ENCODE data around the gene LIME1. TPM values are rescaled to one million over a fixed set of nuclear protein-coding genes. Genes with fewer than 3 reads are reported as not detected.

LIME1 gene
- total RNA-seq, 3 donors from 2014 or later = 7.1 to 10.4 (median 9.3) TPM

DNA sequence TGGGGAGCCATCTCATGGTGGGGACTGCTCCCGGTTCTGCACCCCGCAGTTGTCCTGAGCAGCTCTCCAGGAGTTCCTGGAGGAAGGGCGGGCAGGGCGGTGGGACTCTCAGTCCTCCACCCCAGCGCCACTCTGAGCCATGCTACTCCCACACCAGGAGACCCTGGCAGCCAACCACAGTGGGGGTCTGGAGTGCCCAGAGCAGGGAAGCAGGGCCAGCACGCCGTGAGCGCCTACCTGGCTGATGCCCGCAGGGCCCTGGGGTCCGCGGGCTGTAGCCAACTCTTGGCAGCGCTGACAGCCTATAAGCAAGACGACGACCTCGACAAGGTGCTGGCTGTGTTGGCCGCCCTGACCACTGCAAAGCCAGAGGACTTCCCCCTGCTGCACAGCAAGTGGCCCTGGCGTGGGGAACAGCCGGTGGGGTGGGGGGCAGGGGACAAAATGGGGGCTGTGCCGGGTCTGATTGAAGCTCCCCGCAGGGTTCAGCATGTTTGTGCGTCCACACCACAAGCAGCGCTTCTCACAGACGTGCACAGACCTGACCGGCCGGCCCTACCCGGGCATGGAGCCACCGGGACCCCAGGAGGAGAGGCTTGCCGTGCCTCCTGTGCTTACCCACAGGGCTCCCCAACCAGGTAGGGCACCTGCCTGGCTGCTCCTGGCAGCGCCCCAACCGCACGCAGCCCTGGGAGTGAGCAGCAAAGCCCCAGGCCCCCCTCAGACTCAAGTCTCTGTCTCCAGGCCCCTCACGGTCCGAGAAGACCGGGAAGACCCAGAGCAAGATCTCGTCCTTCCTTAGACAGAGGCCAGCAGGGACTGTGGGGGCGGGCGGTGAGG lies 41.7 kb upstream of the LIME1 start:
- Mint-ChIP-seq H3K4me1 (ENCODE audit: low read depth) (peaks cover 20% of the 10 kb centered on the region), H3K27me3 (ENCODE audit: low read depth) (no peaks in the 10 kb centered on the region), H3K4me3 (no peak overlapping the region), H3K9me3 (no peaks in the 10 kb centered on the region), H3K36me3 (ENCODE audit: insufficient read depth) (peaks cover 2% of the 10 kb centered on the region)
- DNase-seq = no peak
- no peak for ATAC-seq

GRCh38 chr20:63695424-63696305 lies 40.8 kb upstream of the LIME1 start:
- Mint-ChIP-seq H3K4me1 (ENCODE audit: low read depth) (peaks cover 20% of the 10 kb centered on the region), H3K9me3 (no peaks in the 10 kb centered on the region), H3K36me3 (ENCODE audit: insufficient read depth) (peaks cover 2% of the 10 kb centered on the region), H3K4me3 (no peak overlapping the region), H3K27me3 (ENCODE audit: low read depth) (no peaks in the 10 kb centered on the region)
- no peak for ATAC-seq
- DNase-seq = no peak

- Mint-ChIP-seq H3K27me3 (ENCODE audit: low read depth) (no peaks in the 10 kb centered on the region), H3K36me3 (ENCODE audit: insufficient read depth) (peaks cover 2% of the 10 kb centered on the region), H3K4me1 (ENCODE audit: low read depth) (peaks cover 24% of the 10 kb centered on the region), H3K9me3 (no peaks in the 10 kb centered on the region), H3K4me3 (peak overlapping the region; percentile 24)
- no peak for DNase-seq
- ATAC-seq = peak; percentile 33
Measured at GRCh38 chr20:63696306-63696627, 40.2 kb upstream of the LIME1 start.

- ATAC-seq (peak; percentile 9 to 19), DNase-seq (no peak)
- Mint-ChIP-seq H3K9me3 (no peaks in the 10 kb centered on the region), H3K4me1 (ENCODE audit: low read depth) (peaks cover 24% of the 10 kb centered on the region), H3K4me3 (peak within 1 kb of the TSS; percentile 40), H3K36me3 (ENCODE audit: insufficient read depth) (peaks cover 2% of the 10 kb centered on the region), H3K27me3 (ENCODE audit: low read depth) (no peaks in the 10 kb centered on the region)
Measured at GRCh38 chr20:63696628-63697356, 39.7 kb upstream of the LIME1 start, which contains the start of gene TNFRSF6B. TNFRSF6B (plus strand) TSS chr20:63696652; CDS start chr20:63696768, 116 bp downstream.

DNA sequence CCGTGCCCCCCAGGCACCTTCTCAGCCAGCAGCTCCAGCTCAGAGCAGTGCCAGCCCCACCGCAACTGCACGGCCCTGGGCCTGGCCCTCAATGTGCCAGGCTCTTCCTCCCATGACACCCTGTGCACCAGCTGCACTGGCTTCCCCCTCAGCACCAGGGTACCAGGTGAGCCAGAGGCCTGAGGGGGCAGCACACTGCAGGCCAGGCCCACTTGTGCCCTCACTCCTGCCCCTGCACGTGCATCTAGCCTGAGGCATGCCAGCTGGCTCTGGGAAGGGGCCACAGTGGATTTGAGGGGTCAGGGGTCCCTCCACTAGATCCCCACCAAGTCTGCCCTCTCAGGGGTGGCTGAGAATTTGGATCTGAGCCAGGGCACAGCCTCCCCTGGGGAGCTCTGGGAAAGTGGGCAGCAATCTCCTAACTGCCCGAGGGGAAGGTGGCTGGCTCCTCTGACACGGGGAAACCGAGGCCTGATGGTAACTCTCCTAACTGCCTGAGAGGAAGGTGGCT lies 39.1 kb upstream of the LIME1 start:
- DNase-seq (no peak), ATAC-seq (no peak)
- peaks cover 24% of the 10 kb centered on the region for H3K4me1 Mint-ChIP-seq (ENCODE audit: low read depth)
- peak overlapping the region; percentile 40 for H3K4me3 Mint-ChIP-seq
- H3K36me3 Mint-ChIP-seq (ENCODE audit: insufficient read depth) = peaks cover 2% of the 10 kb centered on the region
- no peaks in the 10 kb centered on the region for H3K9me3 Mint-ChIP-seq
- no peaks in the 10 kb centered on the region for H3K27me3 Mint-ChIP-seq (ENCODE audit: low read depth)

DNA sequence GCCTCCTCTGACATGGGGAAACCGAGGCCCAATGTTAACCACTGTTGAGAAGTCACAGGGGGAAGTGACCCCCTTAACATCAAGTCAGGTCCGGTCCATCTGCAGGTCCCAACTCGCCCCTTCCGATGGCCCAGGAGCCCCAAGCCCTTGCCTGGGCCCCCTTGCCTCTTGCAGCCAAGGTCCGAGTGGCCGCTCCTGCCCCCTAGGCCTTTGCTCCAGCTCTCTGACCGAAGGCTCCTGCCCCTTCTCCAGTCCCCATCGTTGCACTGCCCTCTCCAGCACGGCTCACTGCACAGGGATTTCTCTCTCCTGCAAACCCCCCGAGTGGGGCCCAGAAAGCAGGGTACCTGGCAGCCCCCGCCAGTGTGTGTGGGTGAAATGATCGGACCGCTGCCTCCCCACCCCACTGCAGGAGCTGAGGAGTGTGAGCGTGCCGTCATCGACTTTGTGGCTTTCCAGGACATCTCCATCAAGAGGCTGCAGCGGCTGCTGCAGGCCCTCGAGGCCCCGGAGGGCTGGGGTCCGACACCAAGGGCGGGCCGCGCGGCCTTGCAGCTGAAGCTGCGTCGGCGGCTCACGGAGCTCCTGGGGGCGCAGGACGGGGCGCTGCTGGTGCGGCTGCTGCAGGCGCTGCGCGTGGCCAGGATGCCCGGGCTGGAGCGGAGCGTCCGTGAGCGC lies 38.5 kb upstream of the LIME1 start:
- no peak overlapping the region for H3K4me3 Mint-ChIP-seq
- DNase-seq (no peak), ATAC-seq (no peak)
- peaks cover 25% of the 10 kb centered on the region for H3K4me1 Mint-ChIP-seq (ENCODE audit: low read depth)
- peaks cover 3% of the 10 kb centered on the region for H3K36me3 Mint-ChIP-seq (ENCODE audit: insufficient read depth)
- no peaks in the 10 kb centered on the region for H3K9me3 Mint-ChIP-seq
- H3K27me3 Mint-ChIP-seq (ENCODE audit: low read depth) = no peaks in the 10 kb centered on the region

- ATAC-seq (peak; percentile 62 to 75), DNase-seq (peak; percentile 33)
- H3K36me3 Mint-ChIP-seq (ENCODE audit: insufficient read depth) = peaks cover 2% of the 10 kb centered on the region
- no peaks in the 10 kb centered on the region for H3K9me3 Mint-ChIP-seq
- no peaks in the 10 kb centered on the region for H3K27me3 Mint-ChIP-seq (ENCODE audit: low read depth)
- H3K4me3 Mint-ChIP-seq = peak overlapping the region; percentile 11
- H3K4me1 Mint-ChIP-seq (ENCODE audit: low read depth) = peaks cover 26% of the 10 kb centered on the region
Measured at GRCh38 chr20:63698739-63699465, 37.6 kb upstream of the LIME1 start.

GRCh38 chr20:63699466-63700198 lies 36.8 kb upstream of the LIME1 start:
- DNase-seq (no peak), ATAC-seq (no peak)
- H3K4me3 Mint-ChIP-seq = peak overlapping the region; percentile 11
- H3K27me3 Mint-ChIP-seq (ENCODE audit: low read depth) = no peaks in the 10 kb centered on the region
- peaks cover 2% of the 10 kb centered on the region for H3K36me3 Mint-ChIP-seq (ENCODE audit: insufficient read depth)
- no peaks in the 10 kb centered on the region for H3K9me3 Mint-ChIP-seq
- peaks cover 26% of the 10 kb centered on the region for H3K4me1 Mint-ChIP-seq (ENCODE audit: low read depth)

GRCh38 chr20:63700199-63701050 lies 36.0 kb upstream of the LIME1 start:
- Mint-ChIP-seq H3K4me3 (no peak overlapping the region), H3K36me3 (ENCODE audit: insufficient read depth) (peaks cover 6% of the 10 kb centered on the region), H3K4me1 (ENCODE audit: low read depth) (peaks cover 29% of the 10 kb centered on the region), H3K9me3 (no peaks in the 10 kb centered on the region), H3K27me3 (ENCODE audit: low read depth) (no peaks in the 10 kb centered on the region)
- ATAC-seq = no peak
- DNase-seq = no peak

GRCh38 chr20:63701051-63701328 lies 35.5 kb upstream of the LIME1 start:
- peaks cover 8% of the 10 kb centered on the region for H3K36me3 Mint-ChIP-seq (ENCODE audit: insufficient read depth)
- H3K9me3 Mint-ChIP-seq = no peaks in the 10 kb centered on the region
- no peak overlapping the region for H3K4me3 Mint-ChIP-seq
- H3K27me3 Mint-ChIP-seq (ENCODE audit: low read depth) = no peaks in the 10 kb centered on the region
- DNase-seq (no peak), ATAC-seq (no peak)
- H3K4me1 Mint-ChIP-seq (ENCODE audit: low read depth) = peaks cover 31% of the 10 kb centered on the region

GRCh38 chr20:63701329-63702035 lies 35.0 kb upstream of the LIME1 start:
- H3K4me1 Mint-ChIP-seq (ENCODE audit: low read depth) = peaks cover 31% of the 10 kb centered on the region
- no peaks in the 10 kb centered on the region for H3K9me3 Mint-ChIP-seq
- peaks cover 8% of the 10 kb centered on the region for H3K36me3 Mint-ChIP-seq (ENCODE audit: insufficient read depth)
- ATAC-seq = no peak
- H3K4me3 Mint-ChIP-seq = no peak overlapping the region
- no peak for DNase-seq
- no peaks in the 10 kb centered on the region for H3K27me3 Mint-ChIP-seq (ENCODE audit: low read depth)
